NCI-H446 treated with DMSO at 0.1 percent for 48 hours (cell line): ENCODE results near the gene MUC6.

Experiments
- DNase-seq: peaks from one replicate; lab custom pipeline; 2025; lab: John Stamatoyannopoulos, UW

MUC6 gene

GRCh38 chr11:1038361-1038760 lies 1.8 kb upstream of the MUC6 start:
- no peak for DNase-seq

GRCh38 chr11:1037506-1038055 lies 1.1 kb upstream of the MUC6 start:
- no peak for DNase-seq

GRCh38 chr11:1036931-1037330 lies 413 bp upstream of the MUC6 start:
- no peak for DNase-seq

- DNase-seq, result no peak
Measured at GRCh38 chr11:1035577-1036283, 788 bp downstream of the MUC6 start.

- no peak for DNase-seq
Measured at GRCh38 chr11:1034456-1035295, 1.8 kb downstream of the MUC6 start.

GRCh38 chr11:1034001-1034400 lies 2.5 kb downstream of the MUC6 start:
- DNase-seq, result no peak

- DNase-seq, result no peak
Measured at GRCh38 chr11:1033016-1033798, 3.3 kb downstream of the MUC6 start.

GRCh38 chr11:1032310-1032891 lies 4.1 kb downstream of the MUC6 start:
- DNase-seq, result no peak

- DNase-seq, result no peak
Measured at GRCh38 chr11:1031121-1031899, 5.2 kb downstream of the MUC6 start.

GRCh38 chr11:1030556-1030955 lies 6.0 kb downstream of the MUC6 start:
- DNase-seq, result no peak

GRCh38 chr11:1030086-1030485 lies 6.4 kb downstream of the MUC6 start:
- no peak for DNase-seq

GRCh38 chr11:1029654-1030053 lies 6.9 kb downstream of the MUC6 start:
- no peak for DNase-seq

- DNase-seq, result no peak
Measured at GRCh38 chr11:1029051-1029450, 7.5 kb downstream of the MUC6 start.

GRCh38 chr11:1028616-1029015 lies 7.9 kb downstream of the MUC6 start:
- DNase-seq, result no peak

GRCh38 chr11:1028291-1028540 lies 8.3 kb downstream of the MUC6 start:
- DNase-seq, result no peak

- no peak for DNase-seq
Measured at GRCh38 chr11:1027483-1028290, 8.8 kb downstream of the MUC6 start.

- no peak for DNase-seq
Measured at GRCh38 chr11:1026641-1027482, 9.7 kb downstream of the MUC6 start.

- no peak for DNase-seq
Measured at GRCh38 chr11:1026163-1026450, 10.4 kb downstream of the MUC6 start.

- DNase-seq, result no peak
Measured at GRCh38 chr11:1025410-1026162, 10.9 kb downstream of the MUC6 start.
